WI38 (cell line): ENCODE results near the gene NHSL2.

Experiments used
- H3K4me3 ChIP-seq: 2 replicates; pipeline ENCODE4 v1.5.1; 2011; ENCODE audit warnings: low read depth, mild to moderate bottlenecking, control low read depth, low read length
- TF ChIP-seq, protein P1 (sequence below): IDR thresholded peaks from 2 replicates; pipeline ENCODE4 v1.5.1; 2012; ENCODE audit warnings: low read depth, mild to moderate bottlenecking, control low read depth, low read length

The NHSL2 gene

DNA sequence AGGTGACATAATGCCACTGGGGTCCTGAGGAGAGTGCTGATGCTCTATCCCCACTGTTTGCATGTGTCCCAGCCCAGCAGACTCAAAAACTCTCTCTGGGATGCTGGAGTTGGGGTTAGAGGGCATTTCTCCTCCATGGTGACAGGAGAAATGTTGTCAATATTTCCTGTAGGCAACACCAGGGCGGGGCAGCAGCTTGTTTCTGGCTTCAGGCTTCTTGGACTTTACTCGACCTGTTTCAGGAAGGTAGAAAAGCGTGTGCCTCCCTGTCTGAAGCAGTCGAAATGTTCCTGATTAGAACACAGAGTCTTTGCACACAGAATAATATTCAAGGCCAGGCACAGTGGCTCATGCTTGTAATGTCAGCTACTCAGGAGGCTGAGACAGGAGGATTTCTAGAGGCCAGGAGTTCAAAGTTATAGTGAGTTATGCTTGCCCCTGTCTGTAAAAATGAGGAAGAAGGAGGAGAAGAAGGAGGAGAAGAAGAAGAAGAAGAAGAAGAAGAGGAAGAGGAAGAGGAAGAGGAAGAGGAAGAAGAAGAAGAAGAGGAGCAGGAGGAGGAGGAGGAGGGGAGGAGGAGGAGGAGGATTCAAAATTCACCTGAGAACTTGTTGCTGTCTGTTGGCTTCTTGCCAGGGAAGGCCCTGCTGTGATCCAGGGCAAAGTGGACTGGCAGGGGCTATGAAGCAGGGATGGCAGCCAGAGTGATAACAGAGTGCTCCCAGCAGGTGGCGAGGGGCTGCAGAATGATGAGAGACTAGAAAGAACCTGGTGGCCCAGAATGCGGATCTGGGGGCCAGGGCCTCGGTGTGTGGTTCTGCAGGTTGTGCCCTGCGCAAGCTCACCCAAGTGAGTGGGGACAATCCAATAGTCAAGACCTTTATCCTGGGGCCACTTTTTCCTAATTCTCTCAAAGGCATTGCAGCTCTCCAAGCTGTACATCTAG lies 138.1 kb downstream of the NHSL2 start:
- TF ChIP-seq, protein P1, sequence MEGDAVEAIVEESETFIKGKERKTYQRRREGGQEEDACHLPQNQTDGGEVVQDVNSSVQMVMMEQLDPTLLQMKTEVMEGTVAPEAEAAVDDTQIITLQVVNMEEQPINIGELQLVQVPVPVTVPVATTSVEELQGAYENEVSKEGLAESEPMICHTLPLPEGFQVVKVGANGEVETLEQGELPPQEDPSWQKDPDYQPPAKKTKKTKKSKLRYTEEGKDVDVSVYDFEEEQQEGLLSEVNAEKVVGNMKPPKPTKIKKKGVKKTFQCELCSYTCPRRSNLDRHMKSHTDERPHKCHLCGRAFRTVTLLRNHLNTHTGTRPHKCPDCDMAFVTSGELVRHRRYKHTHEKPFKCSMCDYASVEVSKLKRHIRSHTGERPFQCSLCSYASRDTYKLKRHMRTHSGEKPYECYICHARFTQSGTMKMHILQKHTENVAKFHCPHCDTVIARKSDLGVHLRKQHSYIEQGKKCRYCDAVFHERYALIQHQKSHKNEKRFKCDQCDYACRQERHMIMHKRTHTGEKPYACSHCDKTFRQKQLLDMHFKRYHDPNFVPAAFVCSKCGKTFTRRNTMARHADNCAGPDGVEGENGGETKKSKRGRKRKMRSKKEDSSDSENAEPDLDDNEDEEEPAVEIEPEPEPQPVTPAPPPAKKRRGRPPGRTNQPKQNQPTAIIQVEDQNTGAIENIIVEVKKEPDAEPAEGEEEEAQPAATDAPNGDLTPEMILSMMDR, result no peak
- no peak overlapping the region for H3K4me3 ChIP-seq

DNA sequence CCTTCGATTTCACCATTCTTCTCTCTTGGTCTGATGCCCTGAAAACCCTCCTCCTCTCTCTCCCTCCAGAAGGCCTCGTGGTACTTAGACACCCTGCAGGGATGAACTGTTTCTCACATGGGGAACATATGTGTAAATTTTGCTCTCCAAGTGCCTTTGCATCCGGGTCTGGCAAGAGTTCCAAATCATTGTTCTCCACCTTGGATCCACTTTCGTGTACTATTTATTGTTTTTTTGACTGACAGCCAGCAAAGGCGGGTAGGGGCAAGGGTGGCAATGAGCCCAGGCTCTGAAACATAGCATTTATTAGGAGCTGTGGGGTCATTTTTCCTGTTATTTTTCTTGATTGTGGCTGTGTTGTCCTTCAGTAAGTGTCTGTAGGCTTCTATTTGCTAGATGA lies 139.4 kb downstream of the NHSL2 start:
- TF ChIP-seq, protein P1, result no peak
- no peak overlapping the region for H3K4me3 ChIP-seq

DNA sequence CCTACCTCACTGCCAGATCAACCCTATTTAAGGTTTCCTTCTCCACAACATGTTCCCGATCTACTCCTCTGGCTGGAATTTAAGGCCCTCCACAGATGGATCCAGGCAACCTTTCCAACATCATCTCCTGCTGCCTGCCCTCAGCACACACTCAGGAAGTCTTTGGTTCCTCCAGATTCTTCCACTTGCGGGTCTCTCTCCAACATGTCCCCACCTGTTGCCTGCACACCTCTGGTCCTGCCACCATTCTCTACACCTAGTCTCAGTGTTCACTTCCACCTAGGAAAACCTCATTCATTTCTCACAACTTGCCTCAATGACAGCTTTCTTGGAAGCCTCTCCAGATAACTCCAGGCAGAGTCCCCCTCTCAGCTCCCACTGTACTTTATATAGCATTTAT lies 140.9 kb downstream of the NHSL2 start:
- TF ChIP-seq, protein P1, result no peak
- H3K4me3 ChIP-seq, result no peak overlapping the region

DNA sequence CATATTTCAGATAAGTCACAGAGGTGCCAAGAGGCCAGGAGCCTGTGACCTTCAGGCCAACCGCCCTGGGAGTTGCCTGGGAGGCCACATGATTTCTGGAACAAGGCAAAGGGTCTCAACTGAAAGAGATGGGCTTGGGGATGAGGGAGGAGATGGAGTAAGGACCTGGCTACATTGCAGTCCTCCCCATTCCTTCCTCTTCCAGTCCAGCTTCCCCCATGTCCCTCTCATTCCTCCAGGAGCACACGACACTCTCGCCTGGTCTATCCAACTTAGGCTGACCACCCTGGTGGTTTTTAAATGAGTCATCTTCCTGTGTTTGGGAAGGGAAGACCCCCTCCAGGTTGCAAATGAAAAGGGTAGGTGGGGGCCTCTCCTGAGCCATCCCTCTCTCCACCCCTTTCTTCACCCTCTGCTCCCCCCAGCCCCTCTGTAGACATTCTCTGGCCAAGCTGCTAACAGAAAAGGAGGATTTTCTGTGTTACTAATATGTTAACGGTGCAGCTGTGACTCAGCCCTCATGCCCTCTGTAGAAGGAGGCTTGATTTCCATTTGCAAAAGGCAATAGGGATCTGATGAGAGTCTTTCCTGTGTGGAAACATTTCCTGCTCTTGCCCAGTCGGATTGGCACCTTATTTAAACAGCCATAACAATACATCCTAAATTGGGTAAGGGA lies 141.9 kb downstream of the NHSL2 start:
- no peak overlapping the region for H3K4me3 ChIP-seq
- TF ChIP-seq, protein P1, result no peak

DNA sequence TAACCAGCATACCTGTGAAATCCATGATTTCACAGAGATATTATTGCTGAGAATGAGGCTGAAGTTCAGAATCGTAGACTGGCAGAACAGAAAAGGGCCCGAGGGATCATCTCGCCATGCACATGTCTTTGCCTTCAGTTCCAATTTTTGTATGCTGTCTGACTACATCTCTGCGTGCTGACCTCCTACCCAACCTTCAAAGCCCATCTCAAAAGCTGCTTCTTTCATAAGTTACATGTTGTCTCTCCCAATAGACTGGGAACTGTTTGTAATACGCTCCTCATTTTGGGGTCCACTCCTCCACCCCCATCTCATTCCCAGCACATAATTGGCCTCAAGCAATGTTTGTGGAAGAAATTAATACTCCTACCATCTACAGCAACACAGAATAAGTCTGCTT lies 142.9 kb downstream of the NHSL2 start:
- TF ChIP-seq, protein P1, result no peak
- H3K4me3 ChIP-seq, result no peak overlapping the region

DNA sequence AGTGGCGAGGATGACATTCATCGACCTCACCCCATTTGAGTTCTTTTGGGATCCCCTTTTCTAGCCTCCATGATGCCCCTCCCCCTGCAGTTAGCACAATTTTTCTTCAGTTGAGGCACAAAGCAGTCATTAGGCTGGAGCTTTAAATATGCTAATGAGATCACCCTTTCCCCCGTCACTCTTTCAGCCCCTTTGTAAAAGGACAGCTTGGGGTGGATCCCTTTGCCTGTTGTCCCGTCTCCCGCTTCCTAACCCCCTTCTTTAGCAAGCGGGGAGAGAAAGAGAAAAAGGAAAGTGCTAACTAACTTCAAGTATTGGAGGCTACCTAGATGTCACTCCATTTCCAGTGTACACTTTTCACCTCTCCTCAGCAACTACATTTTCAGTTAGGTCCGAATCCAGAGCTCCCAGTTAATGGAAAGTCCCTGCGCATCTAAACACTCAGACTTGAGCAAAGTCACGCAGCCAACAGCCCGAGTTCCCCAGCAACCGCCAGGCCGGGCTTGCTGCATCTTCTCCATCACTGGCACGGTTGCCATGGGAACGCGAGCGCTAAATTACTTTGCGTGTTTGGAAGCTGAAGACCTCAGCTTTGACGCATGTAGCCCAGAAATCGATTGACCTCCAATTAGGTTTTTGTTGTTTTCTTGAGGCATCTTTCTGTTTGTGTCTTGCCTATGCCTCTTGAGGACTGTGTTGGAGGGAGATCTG lies 144.3 kb downstream of the NHSL2 start:
- TF ChIP-seq, protein P1, result no peak
- no peak overlapping the region for H3K4me3 ChIP-seq

DNA sequence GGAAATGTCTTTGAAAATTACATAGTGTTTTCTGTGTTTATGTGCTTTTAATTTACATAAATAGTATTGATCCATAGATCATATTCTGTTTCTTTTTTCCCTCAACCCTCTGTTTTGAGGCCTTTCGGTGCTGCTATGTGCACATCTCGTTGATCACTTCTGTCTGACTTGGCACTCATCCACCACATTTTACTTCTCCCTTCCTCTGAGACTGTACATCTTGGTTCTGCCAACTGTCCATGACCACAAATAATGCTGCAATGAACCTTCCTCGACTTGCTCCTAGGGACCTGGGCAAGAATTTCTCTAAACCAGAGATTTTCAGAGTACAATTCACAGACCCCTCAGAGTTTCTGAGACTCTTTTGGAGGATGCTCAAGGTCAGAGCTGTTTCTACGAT lies 146.7 kb downstream of the NHSL2 start:
- TF ChIP-seq, protein P1, result no peak
- H3K4me3 ChIP-seq, result no peak overlapping the region
